Right lobe of liver (tissue), 4 donors: ENCODE results near the gene SPEF2.

ENCODE experiments used
- POLR2A ChIP-seq: fragments of 450-650 bp; IDR thresholded peaks from one replicate; pipeline ENCODE4 v1.6.1; 2017; ENCODE audit warnings: antibody characterized with exemption, mild to moderate bottlenecking
- TF ChIP-seq, protein P1 (sequence below), 4 donors: fragments of 200-600 bp in 3 of 4; fragments of 450-650 bp in 1 of 4; IDR thresholded peaks; one replicate each; pipeline versions ENCODE4 v1.5.1 to v1.8.0; 2016 to 2022; ENCODE audit warnings: antibody characterized with exemption in 4 of 4, mild to moderate bottlenecking in 2 of 4
- donor health status: DM: no; HTN: no; CAD: no.
- donor health status: DM: no; HTN: no; CAD: no.
- donor health status: DM: no; HTN: yes; CAD: no.

DNA sequence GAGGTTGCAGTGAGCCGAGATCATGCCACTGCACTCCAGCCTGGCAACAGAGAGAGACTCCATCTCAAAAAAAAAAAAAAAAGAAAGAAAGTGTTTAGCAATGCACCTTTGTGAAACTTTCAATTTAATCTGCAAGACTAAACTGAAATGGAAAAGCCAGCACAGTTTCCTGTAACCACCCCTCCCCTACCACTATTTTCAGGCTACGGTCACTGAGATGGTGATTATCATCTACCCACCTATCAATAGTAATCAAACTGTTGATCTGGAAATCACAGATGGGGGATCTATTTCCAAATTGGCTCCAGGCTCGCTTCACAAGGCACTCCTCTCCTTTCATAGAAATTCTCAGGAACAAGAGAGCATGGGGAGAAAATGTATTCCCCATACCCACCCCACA, 208.4 kb downstream of the SPEF2 start:
- TF ChIP-seq, protein P1, sequence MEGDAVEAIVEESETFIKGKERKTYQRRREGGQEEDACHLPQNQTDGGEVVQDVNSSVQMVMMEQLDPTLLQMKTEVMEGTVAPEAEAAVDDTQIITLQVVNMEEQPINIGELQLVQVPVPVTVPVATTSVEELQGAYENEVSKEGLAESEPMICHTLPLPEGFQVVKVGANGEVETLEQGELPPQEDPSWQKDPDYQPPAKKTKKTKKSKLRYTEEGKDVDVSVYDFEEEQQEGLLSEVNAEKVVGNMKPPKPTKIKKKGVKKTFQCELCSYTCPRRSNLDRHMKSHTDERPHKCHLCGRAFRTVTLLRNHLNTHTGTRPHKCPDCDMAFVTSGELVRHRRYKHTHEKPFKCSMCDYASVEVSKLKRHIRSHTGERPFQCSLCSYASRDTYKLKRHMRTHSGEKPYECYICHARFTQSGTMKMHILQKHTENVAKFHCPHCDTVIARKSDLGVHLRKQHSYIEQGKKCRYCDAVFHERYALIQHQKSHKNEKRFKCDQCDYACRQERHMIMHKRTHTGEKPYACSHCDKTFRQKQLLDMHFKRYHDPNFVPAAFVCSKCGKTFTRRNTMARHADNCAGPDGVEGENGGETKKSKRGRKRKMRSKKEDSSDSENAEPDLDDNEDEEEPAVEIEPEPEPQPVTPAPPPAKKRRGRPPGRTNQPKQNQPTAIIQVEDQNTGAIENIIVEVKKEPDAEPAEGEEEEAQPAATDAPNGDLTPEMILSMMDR (IDR thresholded peaks at IDR 0.05): no peak
- TF ChIP-seq POLR2A: no peak
